ENCODE data around the gene SLC35F6.
"Not testable (repeated sequence)": the region's sequence is repeated elsewhere in the genome, so short reads cannot be mapped to it uniquely, and the experiment has no call there.

The SLC35F6 gene

GRCh38 chr2:26785431-26786206 lies 21.5 kb downstream of the SLC35F6 start, which contains the start of gene CENPA:
Gene CENPA (plus strand): TSS chr2:26786056. CDS start chr2:26786197, 141 bp downstream.
- peak within 1 kb of the TSS; percentile 64 for H3K4me3 ChIP-seq (ENCODE audit: low read length)
- DNase-seq (ENCODE audit: low read depth), result peak; percentile 100
- peak; percentile 29 for TF ChIP-seq CTCF (IDR thresholded peaks at IDR 0.05; ENCODE audit: insufficient read depth, low read depth, low read length, missing control alignments)

DNA sequence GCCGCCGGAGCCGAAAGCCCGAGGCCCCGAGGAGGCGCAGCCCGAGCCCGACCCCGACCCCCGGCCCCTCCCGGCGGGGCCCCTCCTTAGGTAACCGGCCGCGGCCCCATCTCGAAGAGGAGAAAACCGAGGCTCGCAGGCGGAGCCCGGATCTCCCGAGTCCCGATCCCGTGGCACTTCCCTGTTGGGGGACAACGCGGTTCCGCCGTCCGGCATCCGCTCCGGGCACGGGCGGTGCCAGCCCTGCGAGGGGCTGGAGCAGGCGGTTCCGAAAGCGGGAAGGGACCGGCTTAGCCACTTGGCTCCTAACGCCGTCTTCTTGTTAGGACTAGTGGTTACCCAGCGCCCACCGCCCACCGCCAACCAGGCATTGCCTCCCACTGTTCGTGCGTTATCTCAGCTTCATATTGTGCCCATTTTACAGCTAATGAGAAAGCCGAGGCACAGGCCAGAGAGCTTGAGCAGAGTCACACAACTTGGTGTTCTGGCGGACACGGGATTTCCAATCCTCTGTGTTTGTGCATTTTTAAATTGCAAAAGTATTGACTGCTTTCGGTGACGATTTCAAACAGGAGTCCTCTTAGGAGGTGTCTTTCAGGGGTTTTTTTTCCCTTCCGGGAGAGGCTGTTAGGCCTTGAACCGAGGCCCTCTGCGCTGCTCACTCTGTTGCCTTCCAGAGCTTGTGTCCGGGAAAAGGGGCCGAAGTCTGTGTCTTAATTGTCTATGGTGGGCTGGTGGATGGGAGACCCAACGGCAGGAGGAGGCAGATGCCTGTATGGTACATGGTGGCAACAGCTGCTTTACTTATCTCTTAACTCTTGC lies 22.3 kb downstream of the SLC35F6 start:
- TF ChIP-seq CTCF (IDR thresholded peaks at IDR 0.05; ENCODE audit: insufficient read depth, low read depth, low read length, missing control alignments), result no peak
- no peak for DNase-seq (ENCODE audit: low read depth)
- peak overlapping the region; percentile 64 for H3K4me3 ChIP-seq (ENCODE audit: low read length)

DNA sequence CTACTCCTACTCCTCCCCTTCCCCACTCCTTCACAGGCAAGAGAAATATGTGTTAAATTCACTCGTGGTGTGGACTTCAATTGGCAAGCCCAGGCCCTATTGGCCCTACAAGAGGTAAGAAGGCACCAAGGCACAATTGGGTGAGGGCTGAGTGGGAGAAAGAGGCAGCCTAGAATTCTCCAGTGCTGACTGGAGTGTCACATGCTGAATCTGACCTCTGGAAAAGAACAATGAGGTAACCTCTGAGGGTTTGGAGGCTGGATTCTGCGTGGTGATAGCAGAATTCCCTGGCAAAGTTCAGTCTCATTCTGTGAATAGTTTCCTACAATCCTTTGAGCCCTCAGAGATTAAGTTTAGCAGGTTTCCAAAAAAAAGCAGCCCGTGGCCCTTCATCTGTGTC lies 28.6 kb downstream of the SLC35F6 start:
- no peak for DNase-seq (ENCODE audit: low read depth)
- no peak overlapping the region for H3K4me3 ChIP-seq (ENCODE audit: low read length)
- TF ChIP-seq CTCF (IDR thresholded peaks at IDR 0.05; ENCODE audit: insufficient read depth, low read depth, low read length, missing control alignments), result no peak

GRCh38 chr2:26793518-26793917 lies 29.4 kb downstream of the SLC35F6 start:
- no peak for TF ChIP-seq CTCF (IDR thresholded peaks at IDR 0.05; ENCODE audit: insufficient read depth, low read depth, low read length, missing control alignments)
- H3K4me3 ChIP-seq (ENCODE audit: low read length), result no peak overlapping the region
- DNase-seq (ENCODE audit: low read depth), result no peak

DNA sequence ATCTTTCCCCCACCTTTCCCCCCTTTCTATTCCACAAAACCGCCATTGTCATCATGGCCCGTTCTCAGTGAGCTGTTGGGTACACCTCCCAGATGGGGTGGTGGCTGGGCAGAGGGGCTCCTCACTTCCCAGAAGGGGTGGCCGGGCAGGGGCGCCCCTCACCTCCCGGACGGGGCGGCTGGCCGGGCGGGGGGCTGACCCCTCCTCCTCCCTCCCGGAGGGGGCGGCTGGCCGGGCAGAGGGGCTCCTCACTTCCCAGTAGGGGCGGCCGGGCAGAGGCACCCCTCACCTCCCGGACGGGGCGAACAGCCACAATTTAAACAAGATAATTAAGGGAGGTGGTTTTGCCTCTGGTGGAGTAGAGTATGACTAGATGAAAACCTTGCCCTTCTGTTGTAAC lies 31.1 kb downstream of the SLC35F6 start:
- DNase-seq (ENCODE audit: low read depth); H3K4me3 ChIP-seq (ENCODE audit: low read length): not testable (repeated sequence)

GRCh38 chr2:26801328-26801727 lies 37.2 kb downstream of the SLC35F6 start:
- no peak overlapping the region for H3K4me3 ChIP-seq (ENCODE audit: low read length)
- DNase-seq (ENCODE audit: low read depth), result no peak
- no peak for TF ChIP-seq CTCF (IDR thresholded peaks at IDR 0.05; ENCODE audit: insufficient read depth, low read depth, low read length, missing control alignments)

GRCh38 chr2:26801796-26802195 lies 37.7 kb downstream of the SLC35F6 start:
- no peak for TF ChIP-seq CTCF (IDR thresholded peaks at IDR 0.05; ENCODE audit: insufficient read depth, low read depth, low read length, missing control alignments)

More at GRCh38 chr2:26801796-26802195, 37.7 kb downstream of the SLC35F6 start:
- no peak overlapping the region for H3K4me3 ChIP-seq (ENCODE audit: low read length)
- no peak for DNase-seq (ENCODE audit: low read depth)
